Epithelial cell of esophagus (primary cell): ENCODE measurements around the gene PDP2.

Source experiments
- DNase-seq: peaks from one replicate; pipeline ENCODE4 v3.0.0; 2010; ENCODE audit warnings: low read depth
- H3K4me3 ChIP-seq: 2 replicates; pipeline ENCODE4 v1.5.1; 2011; ENCODE audit warnings: mild to moderate bottlenecking, low read length, control low read depth
- TF ChIP-seq, protein P1 (sequence below): IDR thresholded peaks from 2 replicates; pipeline ENCODE4 v1.5.1; 2011; ENCODE audit warnings: low read depth, mild to moderate bottlenecking, low read length, control low read depth, inconsistent platforms; ENCODE audit not compliant: insufficient read depth; ENCODE audit errors: missing control alignments

The PDP2 gene

DNA sequence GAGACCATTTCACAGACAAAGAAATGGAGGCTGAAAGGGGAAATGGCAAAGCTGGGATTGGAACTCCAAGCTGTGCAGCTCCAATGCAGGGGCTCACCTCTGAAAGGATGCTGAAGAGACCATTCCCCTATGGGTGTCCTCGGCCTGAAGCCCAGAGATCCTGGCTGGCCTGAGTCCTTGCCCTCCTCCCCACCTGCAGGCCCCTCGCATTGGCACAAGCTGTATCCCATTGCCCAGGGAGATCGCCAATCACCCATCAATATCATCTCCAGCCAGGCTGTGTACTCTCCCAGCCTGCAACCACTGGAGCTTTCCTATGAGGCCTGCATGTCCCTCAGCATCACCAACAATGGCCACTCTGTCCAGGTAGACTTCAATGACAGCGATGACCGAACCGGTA, 33.5 kb upstream of the PDP2 start:
- DNase-seq: no peak
- TF ChIP-seq, protein P1, sequence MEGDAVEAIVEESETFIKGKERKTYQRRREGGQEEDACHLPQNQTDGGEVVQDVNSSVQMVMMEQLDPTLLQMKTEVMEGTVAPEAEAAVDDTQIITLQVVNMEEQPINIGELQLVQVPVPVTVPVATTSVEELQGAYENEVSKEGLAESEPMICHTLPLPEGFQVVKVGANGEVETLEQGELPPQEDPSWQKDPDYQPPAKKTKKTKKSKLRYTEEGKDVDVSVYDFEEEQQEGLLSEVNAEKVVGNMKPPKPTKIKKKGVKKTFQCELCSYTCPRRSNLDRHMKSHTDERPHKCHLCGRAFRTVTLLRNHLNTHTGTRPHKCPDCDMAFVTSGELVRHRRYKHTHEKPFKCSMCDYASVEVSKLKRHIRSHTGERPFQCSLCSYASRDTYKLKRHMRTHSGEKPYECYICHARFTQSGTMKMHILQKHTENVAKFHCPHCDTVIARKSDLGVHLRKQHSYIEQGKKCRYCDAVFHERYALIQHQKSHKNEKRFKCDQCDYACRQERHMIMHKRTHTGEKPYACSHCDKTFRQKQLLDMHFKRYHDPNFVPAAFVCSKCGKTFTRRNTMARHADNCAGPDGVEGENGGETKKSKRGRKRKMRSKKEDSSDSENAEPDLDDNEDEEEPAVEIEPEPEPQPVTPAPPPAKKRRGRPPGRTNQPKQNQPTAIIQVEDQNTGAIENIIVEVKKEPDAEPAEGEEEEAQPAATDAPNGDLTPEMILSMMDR: no peak

DNA sequence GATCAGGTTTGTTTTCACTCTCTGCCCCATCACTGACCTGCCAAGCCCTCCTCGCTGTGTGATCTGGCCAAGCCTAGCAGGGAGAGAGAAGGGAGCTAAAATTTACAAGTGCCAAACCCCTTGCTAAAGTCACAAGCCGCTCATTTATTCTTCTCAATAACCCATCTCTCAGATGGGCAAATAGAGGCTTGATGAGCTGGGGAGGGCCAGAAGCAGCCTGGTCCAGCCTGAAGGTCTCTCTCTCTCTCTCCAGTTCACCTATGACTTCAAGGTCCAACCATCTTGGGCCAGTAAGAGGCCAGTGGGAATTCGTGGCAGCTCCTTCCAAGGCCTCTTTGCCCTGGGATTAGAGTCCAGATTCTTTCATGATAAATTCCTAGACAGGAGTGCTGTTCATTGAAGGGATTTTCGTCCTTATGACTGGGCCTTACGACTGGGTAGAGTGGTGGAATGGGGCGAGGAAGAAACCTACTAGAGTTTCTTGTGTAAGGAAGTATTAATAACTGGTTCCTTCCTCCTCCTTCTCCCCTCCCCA, 32.7 kb upstream of the PDP2 start:
- TF ChIP-seq, protein P1: no peak
- H3K4me3 ChIP-seq: no peak overlapping the region
- no peak for DNase-seq

More for the DNA sequence above, 33.5 kb upstream of the PDP2 start:
- H3K4me3 ChIP-seq: no peak overlapping the region

DNA sequence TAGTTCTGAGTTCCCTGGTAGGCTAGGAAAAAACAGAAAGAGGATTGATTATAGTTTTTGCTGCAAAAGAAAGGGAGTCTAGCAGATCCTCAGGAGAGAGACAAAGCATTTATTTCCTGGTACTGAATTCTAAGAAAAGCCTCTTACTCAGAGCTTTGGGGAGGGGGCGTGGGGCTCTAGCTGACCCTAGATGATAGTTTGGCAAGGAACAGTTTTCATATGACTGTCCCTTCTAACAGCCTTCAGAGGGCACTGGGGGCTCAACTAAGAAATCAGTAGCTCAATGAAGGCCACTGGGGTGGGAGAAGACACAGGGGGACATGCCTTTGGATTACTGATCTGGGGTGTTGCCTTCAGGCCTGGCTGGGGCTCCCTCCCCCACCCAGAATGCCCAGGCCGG, 32.1 kb upstream of the PDP2 start:
- TF ChIP-seq, protein P1: no peak
- no peak overlapping the region for H3K4me3 ChIP-seq
- no peak for DNase-seq

DNA sequence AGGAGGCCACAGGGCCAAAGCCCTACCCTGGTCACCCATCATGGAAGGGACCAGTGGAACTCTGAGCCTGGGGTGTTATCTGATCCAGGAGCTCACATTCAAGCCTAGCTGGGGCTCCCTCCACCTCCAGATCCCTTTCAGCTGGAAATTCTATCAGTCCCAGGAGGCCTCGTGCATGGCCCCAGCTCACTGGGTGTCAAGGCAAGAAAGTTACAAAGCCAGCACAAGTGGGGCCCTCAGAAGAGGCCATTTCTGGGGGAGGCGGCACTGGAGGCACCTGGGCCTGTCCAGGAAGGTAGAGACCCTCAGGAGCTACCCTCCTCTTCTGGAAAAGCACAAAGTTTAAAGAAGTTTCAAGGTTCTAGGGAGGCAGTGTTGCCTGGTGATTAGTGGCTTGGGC, 31.3 kb upstream of the PDP2 start:
- TF ChIP-seq, protein P1: no peak
- H3K4me3 ChIP-seq: no peak overlapping the region
- DNase-seq: no peak

DNA sequence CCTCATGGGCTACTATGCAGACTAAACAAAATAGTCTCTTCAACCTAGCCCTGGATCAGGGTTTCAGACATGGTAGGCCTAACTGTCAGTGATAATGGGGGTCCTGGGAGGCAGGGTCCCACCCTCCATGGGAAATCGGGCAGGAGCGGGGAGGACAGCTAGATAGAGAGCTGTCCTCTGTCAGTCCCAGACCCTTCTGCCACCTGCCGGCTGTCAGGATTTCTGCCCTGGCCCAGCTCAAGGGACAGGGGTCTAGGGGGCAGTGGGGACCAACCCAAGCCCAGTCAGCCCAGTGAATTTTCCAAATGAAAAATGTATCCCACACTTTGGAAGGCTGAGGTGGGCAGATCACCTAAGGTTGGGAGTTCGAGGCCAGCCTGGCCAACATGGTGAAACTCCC, 30.8 kb upstream of the PDP2 start:
- TF ChIP-seq, protein P1: no peak
- H3K4me3 ChIP-seq: no peak overlapping the region
- no peak for DNase-seq

DNA sequence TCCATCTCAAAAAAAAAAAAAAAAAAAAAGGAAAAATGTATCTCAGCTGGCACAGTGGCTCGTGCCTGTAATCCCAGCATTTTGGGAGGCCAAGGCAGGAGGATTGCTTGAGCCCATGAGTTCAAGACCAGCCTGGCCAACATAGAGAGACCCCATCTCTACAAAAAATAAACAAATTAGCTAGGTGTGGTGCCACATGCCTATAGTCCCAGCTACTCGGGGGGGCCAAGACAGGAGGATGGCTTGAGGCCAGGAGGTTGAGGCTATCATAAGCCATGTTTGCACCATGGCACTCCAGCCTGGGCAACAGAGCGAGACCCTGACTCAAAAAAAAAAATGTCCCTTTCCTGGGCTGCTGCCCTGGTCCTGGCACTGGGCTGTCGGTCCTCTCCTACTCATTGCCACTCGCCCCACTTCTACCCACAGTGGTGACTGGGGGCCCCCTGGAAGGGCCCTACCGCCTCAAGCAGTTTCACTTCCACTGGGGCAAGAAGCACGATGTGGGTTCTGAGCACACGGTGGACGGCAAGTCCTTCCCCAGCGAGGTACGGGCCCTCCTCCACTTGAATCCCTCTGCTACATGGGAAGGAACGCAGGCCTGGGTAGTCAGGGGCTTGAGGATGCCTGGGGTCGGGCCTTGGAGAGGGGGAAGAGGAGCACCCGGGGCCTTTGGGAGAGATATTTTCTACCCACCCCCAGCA, 30.1 kb upstream of the PDP2 start:
- H3K4me3 ChIP-seq: no peak overlapping the region
- TF ChIP-seq, protein P1: no peak
- DNase-seq: no peak
